EL (cell line): ENCODE data around the gene CACNA2D3.

Experiments
- DNase-seq: peaks from one replicate; pipeline ENCODE4 v3.0.0-alpha.2; 2016

CACNA2D3 gene

DNA sequence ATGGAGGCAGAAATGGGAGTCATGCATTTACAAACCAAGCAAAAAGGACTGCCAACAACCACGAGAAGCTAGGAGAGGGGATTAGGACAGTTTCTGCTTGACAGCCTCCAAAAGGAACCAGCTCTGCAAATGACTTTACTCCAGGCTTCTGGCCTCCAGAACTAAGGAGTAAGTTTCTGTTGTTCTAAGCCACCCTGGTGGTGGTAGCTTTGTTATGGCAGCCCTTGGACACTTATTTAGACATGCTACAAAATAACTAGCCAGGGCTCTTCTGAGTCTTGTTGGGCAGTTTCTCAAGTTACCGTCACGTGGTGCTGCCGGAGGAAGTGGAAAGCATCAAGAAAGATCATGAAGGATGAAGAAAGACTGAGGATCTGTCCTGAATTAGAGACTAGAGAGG, 419.0 kb downstream of the CACNA2D3 start:
- no peak for DNase-seq

GRCh38 chr3:54543446-54543845, 421.1 kb downstream of the CACNA2D3 start:
- DNase-seq, result no peak

DNA sequence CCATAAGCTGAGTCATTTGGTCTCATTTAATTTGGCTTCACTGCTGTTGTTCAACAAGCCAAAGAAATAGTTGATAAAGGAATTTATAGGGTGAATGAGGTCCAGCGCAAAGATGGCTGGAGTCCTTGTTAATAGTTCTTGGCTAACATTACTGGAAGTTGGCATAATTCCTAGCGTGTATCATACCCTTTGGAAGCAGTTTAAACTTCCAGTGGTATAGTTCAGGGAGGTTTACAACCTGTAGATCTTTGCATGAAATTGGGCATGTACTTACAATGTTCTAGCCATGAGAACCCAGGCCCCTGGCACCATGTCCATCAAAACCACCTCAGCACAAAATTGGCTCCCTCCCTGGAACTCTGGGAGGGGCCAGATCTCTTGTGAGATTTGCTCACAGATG, 424.7 kb downstream of the CACNA2D3 start:
- DNase-seq, result no peak

GRCh38 chr3:54547846-54548245, 425.5 kb downstream of the CACNA2D3 start:
- DNase-seq, result no peak

- DNase-seq, result no peak
Observed at GRCh38 chr3:54549607-54550220, 427.4 kb downstream of the CACNA2D3 start.

DNA sequence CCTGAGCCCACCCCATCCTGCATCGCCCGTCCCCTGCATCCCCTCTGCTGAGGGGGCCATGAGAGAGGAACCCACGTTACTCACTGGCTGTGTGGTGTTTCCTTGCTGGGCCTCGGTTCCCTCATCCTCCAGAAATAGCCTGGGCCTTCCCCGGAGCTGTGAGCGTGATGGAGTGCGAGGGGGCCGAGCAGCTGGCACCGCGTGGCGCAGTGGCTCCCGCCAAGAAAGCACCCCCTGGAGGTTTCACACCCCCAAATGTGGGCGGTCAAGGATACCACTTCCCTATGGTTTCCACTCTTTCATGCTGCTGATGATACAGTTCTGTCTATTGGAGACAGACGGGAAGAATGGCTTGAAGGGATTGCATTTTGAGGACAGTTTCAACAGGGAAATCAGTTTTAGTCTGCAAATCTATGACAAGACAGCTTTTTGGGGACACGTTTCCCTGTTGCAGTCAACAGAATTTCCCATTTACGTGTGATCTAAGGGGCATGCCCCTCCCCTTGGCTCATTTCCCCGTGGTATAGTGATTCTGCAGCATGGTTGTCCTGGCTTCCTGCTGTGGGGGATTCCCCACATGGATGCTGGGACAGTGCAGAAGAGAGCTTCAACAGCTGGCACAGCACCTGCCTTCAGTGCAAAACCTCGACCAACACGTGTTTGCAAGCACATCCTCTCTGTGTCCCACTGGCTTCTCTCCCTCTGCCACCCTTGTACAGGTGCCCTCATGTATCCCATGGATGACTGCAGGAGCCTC, 428.0 kb downstream of the CACNA2D3 start:
- DNase-seq, result no peak

DNA sequence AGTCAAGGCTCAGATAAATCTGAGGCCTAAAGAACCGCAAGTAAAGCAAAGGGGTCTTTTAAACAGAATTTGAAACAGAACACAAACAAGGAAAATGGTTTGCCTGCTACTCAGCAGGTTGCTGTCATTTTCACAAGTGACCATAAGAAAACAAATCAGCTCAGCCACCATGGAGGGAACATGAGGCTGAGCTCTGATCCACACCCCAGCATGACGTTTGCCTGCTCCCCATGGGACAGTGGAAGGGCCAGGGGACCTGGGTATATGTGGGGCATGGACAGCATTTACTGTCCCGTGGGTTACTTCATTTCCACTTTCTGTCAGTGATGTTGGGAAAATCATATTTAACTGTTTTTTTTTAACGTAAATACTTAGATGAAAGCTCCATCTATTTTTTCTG, 434.3 kb downstream of the CACNA2D3 start:
- no peak for DNase-seq

GRCh38 chr3:54557538-54558428, 435.4 kb downstream of the CACNA2D3 start:
- DNase-seq, result no peak

GRCh38 chr3:54563501-54564200, 441.3 kb downstream of the CACNA2D3 start:
- DNase-seq, result no peak

- DNase-seq, result no peak
Observed at GRCh38 chr3:54564374-54564925, 442.1 kb downstream of the CACNA2D3 start.

DNA sequence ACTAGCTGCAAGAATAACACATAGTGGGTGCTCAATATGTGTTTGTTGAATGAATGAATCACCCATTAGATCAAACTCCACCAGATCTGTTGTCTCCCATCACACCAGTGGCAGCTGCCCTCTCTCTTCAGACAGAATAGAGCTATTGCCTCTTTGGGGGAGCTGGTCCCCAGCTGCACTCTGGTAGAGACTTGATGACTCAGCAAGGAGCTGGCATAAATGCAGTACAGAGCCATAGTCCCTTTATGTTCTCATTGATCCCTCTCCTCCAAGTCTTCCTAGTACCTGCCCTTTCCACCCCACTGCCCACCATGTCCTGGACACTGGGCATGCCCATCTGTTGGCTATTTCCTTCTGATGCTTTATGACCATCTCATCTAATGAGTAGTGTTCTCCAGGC, 443.6 kb downstream of the CACNA2D3 start:
- no peak for DNase-seq

DNA sequence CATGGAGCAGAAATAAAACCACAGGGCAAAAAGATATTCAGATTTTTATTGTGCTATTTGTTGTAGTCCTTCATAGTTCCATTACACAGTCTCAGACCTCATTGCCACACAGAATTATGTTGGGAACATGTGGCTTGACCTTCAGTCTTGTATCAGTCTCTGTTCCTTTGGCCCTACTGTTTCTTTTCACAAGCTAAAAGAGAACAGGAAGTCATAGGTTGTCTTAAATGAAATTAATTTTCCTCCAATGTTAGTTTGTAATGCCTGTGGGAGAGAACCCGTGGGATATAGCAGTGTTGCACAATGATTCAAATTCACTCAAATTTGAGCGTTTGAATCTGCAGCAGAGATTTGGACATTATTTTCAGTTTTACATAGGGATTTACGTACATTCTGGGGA, 445.6 kb downstream of the CACNA2D3 start:
- DNase-seq, result no peak

- DNase-seq, result no peak
Observed at GRCh38 chr3:54570008-54570407, 447.7 kb downstream of the CACNA2D3 start.

DNA sequence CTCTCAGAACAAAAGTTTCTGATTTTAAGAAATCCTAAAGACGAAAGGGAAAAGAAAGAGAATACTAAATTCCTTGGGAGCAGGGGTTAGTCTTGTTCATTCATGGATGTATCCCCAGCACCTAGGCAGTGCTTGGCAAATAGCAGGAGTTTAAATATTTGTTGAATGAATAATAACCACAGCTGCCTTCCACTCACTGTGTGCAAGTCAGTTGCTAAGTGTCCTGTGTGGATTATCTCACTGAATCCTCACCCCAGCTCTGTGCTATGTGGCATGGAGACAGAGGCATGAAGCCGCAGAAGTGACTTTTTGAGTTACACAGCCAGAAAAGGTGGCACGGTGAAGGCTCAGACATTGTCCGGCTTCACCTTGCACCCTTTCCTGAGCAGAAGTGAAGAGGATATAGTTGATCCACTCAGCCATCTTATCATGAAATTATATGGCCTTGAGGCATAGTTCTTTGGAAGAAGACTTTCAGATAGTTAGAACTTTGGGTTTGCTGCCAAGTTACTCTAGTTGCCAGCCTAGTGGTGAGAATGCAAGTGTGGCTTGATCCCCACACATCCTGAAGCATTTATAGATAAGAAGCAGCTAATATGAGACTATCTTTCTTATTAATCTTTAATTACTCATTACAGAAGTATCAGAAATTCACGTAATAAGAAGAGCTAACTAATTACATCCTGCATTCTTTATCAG, 450.0 kb downstream of the CACNA2D3 start:
- DNase-seq, result peak; percentile 2

GRCh38 chr3:54573858-54574257, 451.5 kb downstream of the CACNA2D3 start:
- no peak for DNase-seq

GRCh38 chr3:54574906-54575617, 452.7 kb downstream of the CACNA2D3 start:
- DNase-seq, result no peak

DNA sequence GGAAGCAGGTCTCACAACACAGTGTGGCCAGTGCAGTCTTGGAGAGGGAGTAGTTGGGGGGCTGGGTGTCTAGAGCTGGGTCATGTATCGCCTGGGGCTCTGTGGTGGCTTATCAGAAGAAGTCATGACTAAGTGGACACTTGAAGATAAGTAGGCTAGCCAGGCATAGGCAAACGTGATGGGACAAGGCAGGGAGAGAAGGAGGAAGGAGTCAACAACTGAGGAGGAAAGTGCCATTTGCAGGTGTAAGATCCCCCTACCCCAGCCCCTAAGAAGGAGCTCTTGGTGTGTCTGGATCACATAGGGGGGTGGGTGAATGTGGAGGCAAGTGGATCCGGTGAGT, 453.2 kb downstream of the CACNA2D3 start:
- DNase-seq, result no peak

- no peak for DNase-seq
Observed at GRCh38 chr3:54577313-54577712, 455.0 kb downstream of the CACNA2D3 start.

- DNase-seq, result no peak
Observed at GRCh38 chr3:54578417-54578816, 456.1 kb downstream of the CACNA2D3 start.

GRCh38 chr3:54580453-54580852, 458.1 kb downstream of the CACNA2D3 start:
- DNase-seq, result no peak

GRCh38 chr3:54582424-54582823, 460.1 kb downstream of the CACNA2D3 start:
- no peak for DNase-seq

DNA sequence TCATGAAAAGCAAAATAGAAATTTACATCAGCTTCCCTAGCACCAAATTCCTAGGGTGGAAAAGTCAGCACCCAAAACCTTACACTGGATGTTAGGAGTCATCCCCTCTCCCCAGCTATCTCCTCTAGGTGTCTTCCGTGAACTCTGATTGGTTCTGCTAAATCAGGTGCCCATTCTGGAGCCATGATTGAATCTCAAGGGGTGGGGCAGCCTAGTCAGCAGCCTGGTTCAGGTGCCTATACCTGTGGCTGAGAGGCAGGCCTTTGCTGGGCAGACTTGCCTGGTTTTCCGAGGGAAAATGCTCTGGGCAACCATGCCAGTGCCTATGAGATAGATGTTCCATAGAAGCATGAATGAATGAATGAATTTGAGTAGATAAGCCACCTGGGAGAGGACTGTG, 468.8 kb downstream of the CACNA2D3 start:
- DNase-seq, result no peak
